MCF 10A (cell line): ENCODE data around the gene ZNF768. TPM values are rescaled to one million over a fixed set of nuclear protein-coding genes. Genes with fewer than 3 reads are reported as not detected.

Source experiments
- BruUV-seq: library from RNA; stranded (reverse); fragments of 400-500 nt; replicated peaks from 2 replicates; lab custom pipeline; 2021; lab: Mats Ljungman, UMichigan
- CTCF ChIA-PET: fragments of 300-600 bp; sonication (Branson Sonifier 250); formaldehyde crosslinking; extraction: SDS; loops from one replicate; lab custom pipeline; 2021; ENCODE audit warnings: antibody characterized with exemption, inconsistent platforms; lab: Yijun Ruan, JAX
- POLR2A ChIA-PET: fragments of 300-600, 350-650 bp; sonication (Branson Sonifier 250); formaldehyde crosslinking; extraction: SDS; loops from one replicate; lab custom pipeline; 2020; ENCODE audit warnings: antibody characterized with exemption, inconsistent platforms; lab: Yijun Ruan, JAX
- DNase-seq: peaks from one replicate; pipeline ENCODE4 v3.0.0-alpha.2; 2018; ENCODE audit not compliant: unreplicated experiment
- H3K27ac Mint-ChIP-seq: one replicate; pipeline ENCODE4 v1.8.0; 2022; ENCODE audit warnings: mild to moderate bottlenecking, low read depth, mixed read lengths; ENCODE audit not compliant: unreplicated experiment
- H3K27me3 Mint-ChIP-seq: one replicate; pipeline ENCODE4 v1.8.0; 2022; ENCODE audit warnings: mixed read lengths; ENCODE audit not compliant: insufficient read depth, unreplicated experiment
- H3K36me3 Mint-ChIP-seq: one replicate; pipeline ENCODE4 v1.8.0; 2022; ENCODE audit warnings: mild to moderate bottlenecking, moderate library complexity, mixed read lengths; ENCODE audit not compliant: insufficient read depth, unreplicated experiment
- H3K4me1 Mint-ChIP-seq: one replicate; pipeline ENCODE4 v1.8.0; 2022; ENCODE audit warnings: mixed read lengths; ENCODE audit not compliant: insufficient read depth, unreplicated experiment
- H3K4me3 Mint-ChIP-seq: one replicate; pipeline ENCODE4 v1.8.0; 2022; ENCODE audit warnings: mild to moderate bottlenecking, moderate library complexity, mixed read lengths; ENCODE audit not compliant: unreplicated experiment
- H3K9me3 Mint-ChIP-seq: one replicate; pipeline ENCODE4 v1.8.0; 2022; ENCODE audit warnings: mixed read lengths; ENCODE audit not compliant: unreplicated experiment
- intact Hi-C: fragments of 100-400 bp; cut with micrococcal nuclease; formaldehyde crosslinking; loops from 2 replicates; pipeline ENCODE4 v1.14.1; 2022
- total RNA-seq: library from RNA; stranded (reverse); gene quantifications from 2 replicates; pipeline ENCODE4 v1.2.3, GENCODE V29; 2022
- TF ChIP-seq, protein P1 (sequence below): fragments of 200-600 bp; IDR thresholded peaks from one replicate; pipeline ENCODE4 v1.8.0; 2022; ENCODE audit warnings: antibody characterized with exemption, mild to moderate bottlenecking; ENCODE audit not compliant: unreplicated experiment

The ZNF768 gene
- total RNA-seq, 1 experiment from 2014 or later, result 39.3 TPM

- ChIA-PET POLR2A (interaction anchor here (0.6 to 3.2 kb wide), 13 partner anchors 13 to 175 kb away, joined by 3 to 45 read pairs (median 6); partner anchors contain the start of genes DCTPP1, ZNF48, ZNF689 and ZNF747), CTCF (interaction anchor here (0.5 to 3.2 kb wide), 4 partner anchors 36 to 176 kb away, joined by 3 to 15 read pairs (median 4); partner anchors contain the start of gene ZNF48)
- TF ChIP-seq, protein P1, sequence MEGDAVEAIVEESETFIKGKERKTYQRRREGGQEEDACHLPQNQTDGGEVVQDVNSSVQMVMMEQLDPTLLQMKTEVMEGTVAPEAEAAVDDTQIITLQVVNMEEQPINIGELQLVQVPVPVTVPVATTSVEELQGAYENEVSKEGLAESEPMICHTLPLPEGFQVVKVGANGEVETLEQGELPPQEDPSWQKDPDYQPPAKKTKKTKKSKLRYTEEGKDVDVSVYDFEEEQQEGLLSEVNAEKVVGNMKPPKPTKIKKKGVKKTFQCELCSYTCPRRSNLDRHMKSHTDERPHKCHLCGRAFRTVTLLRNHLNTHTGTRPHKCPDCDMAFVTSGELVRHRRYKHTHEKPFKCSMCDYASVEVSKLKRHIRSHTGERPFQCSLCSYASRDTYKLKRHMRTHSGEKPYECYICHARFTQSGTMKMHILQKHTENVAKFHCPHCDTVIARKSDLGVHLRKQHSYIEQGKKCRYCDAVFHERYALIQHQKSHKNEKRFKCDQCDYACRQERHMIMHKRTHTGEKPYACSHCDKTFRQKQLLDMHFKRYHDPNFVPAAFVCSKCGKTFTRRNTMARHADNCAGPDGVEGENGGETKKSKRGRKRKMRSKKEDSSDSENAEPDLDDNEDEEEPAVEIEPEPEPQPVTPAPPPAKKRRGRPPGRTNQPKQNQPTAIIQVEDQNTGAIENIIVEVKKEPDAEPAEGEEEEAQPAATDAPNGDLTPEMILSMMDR, result no peak
- Mint-ChIP-seq H3K27ac (peak overlapping the region; percentile 76), H3K4me3 (peak overlapping the region; percentile 75), H3K36me3 (peaks cover 16% of the 10 kb centered on the region), H3K4me1 (peaks cover 25% of the 10 kb centered on the region), H3K27me3 (no peaks in the 10 kb centered on the region), H3K9me3 (no peaks in the 10 kb centered on the region)
- no TSS peak for BruUV-seq
- intact Hi-C loops, result loop anchor here (1.0 to 5.0 kb wide), 2 partner anchors 36 to 44 kb away; partner anchors contain the start of gene ZNF768
- no peak for DNase-seq
Measured at GRCh38 chr16:30570636-30571444, 44.5 kb upstream of the ZNF768 start.

DNA sequence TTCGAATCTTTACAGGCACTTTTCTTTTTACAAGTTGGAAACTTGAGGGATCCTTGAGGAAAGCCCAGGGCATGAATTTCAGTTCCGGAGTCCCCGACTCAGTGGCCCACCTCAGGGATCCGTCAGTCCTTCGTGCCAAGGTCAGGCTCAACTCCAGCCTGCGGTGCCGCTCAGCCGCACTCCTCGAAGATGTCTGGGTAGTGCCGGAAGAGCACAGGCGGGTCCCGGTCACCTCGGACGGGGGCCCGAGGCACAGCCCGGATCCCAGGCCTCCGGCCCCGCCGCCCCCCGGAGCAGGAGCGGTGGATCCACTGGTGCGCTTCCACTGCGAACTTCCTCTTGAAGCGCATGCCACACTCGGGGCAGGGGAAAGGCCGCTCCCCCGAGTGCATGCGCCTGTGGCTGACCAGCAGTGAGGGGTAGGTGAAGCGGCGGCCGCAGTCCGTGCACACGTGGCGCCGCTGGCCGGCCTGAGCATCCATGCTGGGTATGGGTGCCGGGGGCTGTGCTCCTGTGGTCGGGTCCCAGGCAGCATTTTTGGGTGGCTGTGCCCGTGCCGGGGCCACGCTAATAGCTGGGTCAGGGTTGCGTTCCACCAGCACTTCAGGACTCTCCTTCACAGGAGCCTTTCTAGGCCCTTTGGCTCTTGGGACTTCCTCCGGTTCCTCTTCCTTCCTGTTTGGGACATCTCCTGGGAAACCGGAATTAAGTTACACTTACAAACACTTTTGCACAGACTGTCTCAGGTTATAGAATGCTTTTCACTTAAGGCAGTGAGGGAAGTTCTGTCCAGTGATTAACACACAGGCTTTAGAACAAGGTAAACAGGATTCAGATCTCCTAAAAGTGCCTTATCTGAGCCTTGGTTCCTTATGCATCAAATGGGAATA lies 43.6 kb upstream of the ZNF768 start:
- DNase-seq, result no peak

GRCh38 chr16:30569281-30569680 lies 42.9 kb upstream of the ZNF768 start:
- H3K4me1 Mint-ChIP-seq, result peaks cover 25% of the 10 kb centered on the region
- DNase-seq, result no peak
- no peaks in the 10 kb centered on the region for H3K27me3 Mint-ChIP-seq
- POLR2A ChIA-PET, result interaction anchor here (1.2 to 4.3 kb wide), 4 partner anchors 11 to 51 kb away, joined by 3 to 34 read pairs (median 6); partner anchors contain the start of genes ZNF747 and ZNF764
- no peaks in the 10 kb centered on the region for H3K9me3 Mint-ChIP-seq
- peak overlapping the region; percentile 95 for H3K27ac Mint-ChIP-seq
- intact Hi-C loops, result no loop called here
- H3K36me3 Mint-ChIP-seq, result peaks cover 9% of the 10 kb centered on the region
- no TSS peak for BruUV-seq
- no peak overlapping the region for H3K4me3 Mint-ChIP-seq
- TF ChIP-seq, protein P1, result no peak
- CTCF ChIA-PET, result interaction anchor here (0.6 kb wide), 2 partner anchors 14 to 120 kb away, joined by 3 to 6 read pairs; no protein-coding TSS in a partner anchor

More for the DNA sequence above, 43.6 kb upstream of the ZNF768 start:
- intact Hi-C loops, result loop anchor here (5.0 kb wide), 1 partner anchor 43 kb away; the partner anchor contains the start of gene ZNF768
- Mint-ChIP-seq H3K9me3 (no peaks in the 10 kb centered on the region), H3K27me3 (no peaks in the 10 kb centered on the region), H3K27ac (peak overlapping the region; percentile 95), H3K4me3 (peak overlapping the region; percentile 75), H3K4me1 (peaks cover 25% of the 10 kb centered on the region), H3K36me3 (peaks cover 15% of the 10 kb centered on the region)
- ChIA-PET POLR2A (interaction anchor here (2.4 to 3.2 kb wide), 4 partner anchors 12 to 40 kb away, joined by 10 to 45 read pairs (median 32); partner anchors contain the start of genes ZNF689, ZNF747, ZNF764 and ZNF785), CTCF (interaction anchor here (0.6 to 3.2 kb wide), 3 partner anchors 35 to 59 kb away, joined by 3 to 15 read pairs (median 5); no protein-coding TSS in a partner anchor)
- TF ChIP-seq, protein P1, result no peak
- no TSS peak for BruUV-seq
